Rectal smooth muscle tissue (tissue), 1 donor: ENCODE data around the gene HBQ1.
"Not testable (repeated sequence)": the region's sequence is repeated elsewhere in the genome, so short reads cannot be mapped to it uniquely, and the experiment has no call there.

Experiments
- H3K27ac ChIP-seq: one replicate; pipeline ENCODE4 v1.7.0; 2013; ENCODE audit warnings: low read depth, low read length, inconsistent platforms
- H3K27me3 ChIP-seq: one replicate; pipeline ENCODE4 v1.7.0; 2013; ENCODE audit warnings: low read length; ENCODE audit not compliant: control insufficient read depth, insufficient read depth
- H3K36me3 ChIP-seq: one replicate; pipeline ENCODE4 v1.7.0; 2013; ENCODE audit warnings: low read length; ENCODE audit not compliant: control insufficient read depth, insufficient read depth
- H3K4me1 ChIP-seq: one replicate; pipeline ENCODE4 v1.7.0; 2013; ENCODE audit warnings: low read length; ENCODE audit not compliant: control insufficient read depth, insufficient read depth
- H3K4me3 ChIP-seq: one replicate; pipeline ENCODE4 v1.7.0; 2013; ENCODE audit warnings: low read length
- H3K9ac ChIP-seq: one replicate; pipeline ENCODE4 v1.7.0; 2013; ENCODE audit warnings: low read length

Gene HBQ1

DNA sequence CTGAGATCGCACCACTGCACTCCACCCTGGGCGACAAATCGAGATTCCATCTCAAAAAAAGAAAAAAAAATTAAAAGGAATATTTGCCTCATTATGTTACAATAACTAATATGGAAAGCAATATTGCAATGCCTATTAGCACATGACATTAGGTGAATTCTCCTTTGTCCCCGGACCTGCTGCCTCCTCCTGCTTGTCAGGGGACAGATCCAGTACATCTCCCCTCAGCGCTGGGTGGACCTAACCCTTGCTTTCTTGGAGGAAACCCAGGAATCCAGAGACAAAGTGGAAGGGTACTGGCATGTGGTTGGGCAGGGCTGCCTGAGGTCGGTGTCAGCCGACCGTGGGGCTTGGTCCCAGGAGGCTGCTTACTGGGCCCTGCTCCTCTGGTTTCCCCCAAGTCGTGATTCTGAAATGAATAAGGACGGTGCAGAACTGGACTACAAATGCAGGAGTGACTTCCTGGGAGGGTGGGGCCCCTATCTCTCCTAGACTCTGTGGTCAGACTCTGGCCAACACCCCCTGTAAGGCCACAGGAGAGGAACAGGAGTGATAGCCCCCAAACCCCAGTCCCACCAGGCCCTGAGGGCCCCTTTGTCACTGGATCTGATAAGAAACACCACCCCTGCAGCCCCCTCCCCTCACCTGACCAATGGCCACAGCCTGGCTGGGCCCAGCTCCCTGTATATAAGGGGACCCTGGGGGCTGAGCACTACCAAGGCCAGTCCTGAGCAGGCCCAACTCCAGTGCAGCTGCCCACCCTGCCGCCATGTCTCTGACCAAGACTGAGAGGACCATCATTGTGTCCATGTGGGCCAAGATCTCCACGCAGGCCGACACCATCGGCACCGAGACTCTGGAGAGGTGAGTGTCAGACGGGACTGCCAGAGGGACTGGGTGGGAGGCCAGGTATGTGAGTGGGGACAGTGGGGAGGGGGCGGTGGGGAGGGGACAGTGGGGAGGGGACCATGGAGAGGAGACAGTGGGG lies 27.8 kb upstream of the HBQ1 start, which contains the start of gene HBZ:
Gene HBZ, plus strand, starts transcription at position 504 of the 988 bp plus-strand sequence. Its CDS starts 266 bp downstream, at position 770.
- H3K27me3 ChIP-seq: peaks cover 9% of the 10 kb centered on the region
- peaks cover 5% of the 10 kb centered on the region for H3K4me1 ChIP-seq
- no peak within 1 kb of the TSS for H3K27ac ChIP-seq
- no peak within 1 kb of the TSS for H3K9ac ChIP-seq
- H3K36me3 ChIP-seq: no peaks in the 10 kb centered on the region
- H3K4me3 ChIP-seq: no peak within 1 kb of the TSS

DNA sequence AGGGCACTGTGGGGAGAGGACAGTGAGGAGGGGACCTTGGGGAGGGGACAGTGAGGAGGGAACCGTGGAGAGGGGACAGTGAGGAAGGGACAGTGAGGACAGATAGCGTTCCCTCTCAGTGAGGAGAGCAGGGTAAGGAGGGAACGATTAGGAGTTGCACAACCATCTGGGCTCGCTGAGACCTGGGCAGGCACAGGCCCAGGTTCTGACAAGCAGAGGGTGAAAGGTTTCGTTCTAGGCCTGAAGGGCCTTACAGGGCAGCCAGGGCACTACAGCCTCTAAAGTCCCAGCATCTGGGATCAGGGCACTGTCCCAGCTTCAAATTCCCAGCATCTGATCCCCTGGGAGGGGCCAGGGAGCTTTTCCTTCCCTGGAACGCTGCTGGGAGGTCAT lies 27.1 kb upstream of the HBQ1 start:
- not testable (repeated sequence) for H3K27ac ChIP-seq, H3K4me1 ChIP-seq, H3K9ac ChIP-seq, H3K36me3 ChIP-seq, H3K27me3 ChIP-seq, H3K4me3 ChIP-seq

DNA sequence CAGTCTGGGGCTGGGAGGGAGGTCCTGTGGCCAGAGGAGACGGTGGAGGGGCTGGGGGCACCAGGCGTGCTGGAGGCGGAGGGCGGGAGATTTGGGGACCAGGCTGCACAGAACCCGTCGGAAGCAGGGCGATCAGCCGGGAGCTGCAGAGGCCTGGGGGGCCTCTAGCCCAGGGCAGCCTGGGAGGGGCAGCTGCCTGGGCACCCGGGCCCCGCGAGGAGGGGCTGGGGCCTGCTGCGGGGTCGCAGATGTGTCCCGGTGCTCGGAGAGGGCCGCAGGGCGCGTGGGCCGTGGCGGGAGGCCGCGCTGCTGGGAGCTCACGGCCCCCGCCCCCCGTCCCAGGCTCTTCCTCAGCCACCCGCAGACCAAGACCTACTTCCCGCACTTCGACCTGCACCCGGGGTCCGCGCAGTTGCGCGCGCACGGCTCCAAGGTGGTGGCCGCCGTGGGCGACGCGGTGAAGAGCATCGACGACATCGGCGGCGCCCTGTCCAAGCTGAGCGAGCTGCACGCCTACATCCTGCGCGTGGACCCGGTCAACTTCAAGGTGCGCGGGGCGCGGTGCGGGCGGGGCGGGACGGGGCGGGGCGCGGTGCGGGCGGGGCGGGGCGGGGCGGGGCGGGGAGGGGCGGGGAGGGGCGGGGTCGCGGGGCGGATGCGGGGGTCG lies 26.6 kb upstream of the HBQ1 start:
- not testable (repeated sequence) for H3K27me3 ChIP-seq

DNA sequence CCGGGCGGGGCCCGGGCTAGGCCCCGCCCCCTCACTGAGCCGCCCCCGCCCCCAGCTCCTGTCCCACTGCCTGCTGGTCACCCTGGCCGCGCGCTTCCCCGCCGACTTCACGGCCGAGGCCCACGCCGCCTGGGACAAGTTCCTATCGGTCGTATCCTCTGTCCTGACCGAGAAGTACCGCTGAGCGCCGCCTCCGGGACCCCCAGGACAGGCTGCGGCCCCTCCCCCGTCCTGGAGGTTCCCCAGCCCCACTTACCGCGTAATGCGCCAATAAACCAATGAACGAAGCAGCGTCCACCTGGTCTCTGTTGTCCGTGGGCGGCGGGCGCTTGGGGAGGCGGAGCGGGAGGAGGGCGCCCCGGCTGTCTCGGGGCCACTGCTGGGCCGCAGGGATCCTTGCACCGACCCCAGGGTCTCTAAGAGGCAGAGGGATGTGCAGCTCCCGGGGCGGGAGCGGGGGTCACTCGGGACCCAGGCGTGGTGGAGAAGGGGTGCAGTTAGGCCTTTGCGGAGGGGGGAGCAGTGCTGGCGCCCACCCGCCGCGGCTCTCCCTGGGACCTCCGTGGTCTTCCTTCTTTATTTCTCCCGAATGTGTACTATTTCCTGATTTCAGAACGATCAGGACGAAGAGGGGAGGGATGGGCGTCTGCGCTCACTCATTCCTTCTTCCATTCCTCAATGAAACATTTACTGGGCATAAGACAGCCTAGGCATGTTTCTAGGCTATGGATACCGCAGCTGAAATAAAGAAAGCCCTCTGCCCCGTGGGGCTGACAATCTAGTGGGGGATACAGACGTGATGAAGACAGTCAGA lies 25.8 kb upstream of the HBQ1 start:
- Histone ChIP-seq H3K36me3 (no peaks in the 10 kb centered on the region), H3K4me1 (peaks cover 5% of the 10 kb centered on the region), H3K27me3 (peaks cover 9% of the 10 kb centered on the region), H3K4me3 (peak overlapping the region; percentile 55), H3K27ac (no peak overlapping the region), H3K9ac (no peak overlapping the region)

More for the DNA sequence above, 26.6 kb upstream of the HBQ1 start:
- not testable (repeated sequence) for H3K4me3 ChIP-seq, H3K27ac ChIP-seq, H3K9ac ChIP-seq, H3K4me1 ChIP-seq, H3K36me3 ChIP-seq

DNA sequence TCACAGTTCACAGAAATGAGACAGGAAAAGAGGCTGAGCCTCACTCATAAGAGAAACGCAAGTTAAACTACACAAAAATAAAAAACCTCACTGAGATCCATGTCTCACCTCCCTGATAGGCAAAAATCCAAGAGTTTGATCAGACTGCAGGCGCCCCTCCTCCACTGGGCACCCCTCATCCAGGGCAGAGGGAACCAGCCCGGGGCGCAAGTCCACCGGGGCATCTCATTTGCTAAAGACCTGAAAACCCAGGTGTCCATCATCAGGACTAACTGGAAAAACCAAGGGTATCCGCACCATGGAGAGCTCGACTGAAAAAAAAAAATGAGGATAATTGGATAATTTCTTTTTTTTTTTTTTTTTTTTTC lies 25.2 kb upstream of the HBQ1 start:
- Histone ChIP-seq H3K27me3 (peaks cover 9% of the 10 kb centered on the region), H3K4me1 (peaks cover 5% of the 10 kb centered on the region), H3K9ac (no peak overlapping the region), H3K36me3 (no peaks in the 10 kb centered on the region), H3K4me3 (no peak overlapping the region), H3K27ac (no peak overlapping the region)

DNA sequence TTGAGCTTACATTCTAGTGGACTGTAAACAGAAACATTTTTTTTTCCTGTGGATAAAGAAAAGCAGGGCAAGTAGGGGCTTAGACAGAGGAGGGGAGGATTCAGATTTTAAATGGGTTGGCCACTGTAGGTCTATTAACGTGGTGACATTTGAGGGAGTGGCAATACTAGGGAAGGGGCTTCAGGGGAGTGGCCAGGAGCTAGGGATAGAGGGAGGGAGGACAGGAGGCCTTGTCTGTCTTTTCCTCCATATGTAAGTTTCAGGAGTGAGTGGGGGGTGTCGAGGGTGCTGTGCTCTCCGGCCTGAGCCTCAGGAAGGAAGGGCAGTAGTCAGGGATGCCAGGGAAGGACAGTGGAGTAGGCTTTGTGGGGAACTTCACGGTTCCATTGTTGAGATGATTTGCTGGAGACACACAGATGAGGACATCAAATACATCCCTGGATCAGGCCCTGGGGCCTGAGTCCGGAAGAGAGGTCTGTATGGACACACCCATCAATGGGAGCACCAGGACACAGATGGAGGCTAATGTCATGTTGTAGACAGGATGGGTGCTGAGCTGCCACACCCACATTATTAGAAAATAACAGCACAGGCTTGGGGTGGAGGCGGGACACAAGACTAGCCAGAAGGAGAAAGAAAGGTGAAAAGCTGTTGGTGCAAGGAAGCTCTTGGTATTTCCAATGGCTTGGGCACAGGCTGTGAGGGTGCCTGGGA lies 21.0 kb upstream of the HBQ1 start:
- Histone ChIP-seq H3K36me3 (no peaks in the 10 kb centered on the region), H3K27ac (no peak overlapping the region), H3K4me3 (no peak overlapping the region), H3K9ac (no peak overlapping the region), H3K27me3 (peaks cover 8% of the 10 kb centered on the region), H3K4me1 (peaks cover 5% of the 10 kb centered on the region)

DNA sequence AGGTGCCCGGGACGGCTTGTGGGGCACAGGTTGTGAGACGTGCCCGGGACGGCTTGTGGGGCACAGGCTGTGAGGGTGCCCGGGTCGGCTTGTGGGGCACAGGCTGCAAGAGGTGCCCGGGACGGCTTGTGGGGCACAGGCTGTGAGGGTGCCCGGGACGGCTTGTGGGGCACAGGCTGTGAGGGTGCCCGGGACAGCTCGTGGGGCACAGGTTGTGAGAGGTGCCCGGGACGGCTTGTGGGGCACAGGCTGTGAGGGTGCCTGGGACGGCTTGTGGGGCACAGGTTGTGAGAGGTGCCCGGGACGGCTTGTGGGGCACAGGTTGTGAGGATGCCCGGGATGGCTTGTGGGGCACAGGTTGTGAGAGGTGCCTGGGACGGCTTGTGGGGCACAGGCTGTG lies 20.0 kb upstream of the HBQ1 start:
- H3K27ac ChIP-seq, H3K36me3 ChIP-seq, H3K4me1 ChIP-seq, H3K9ac ChIP-seq, H3K4me3 ChIP-seq, H3K27me3 ChIP-seq: not testable (repeated sequence)

DNA sequence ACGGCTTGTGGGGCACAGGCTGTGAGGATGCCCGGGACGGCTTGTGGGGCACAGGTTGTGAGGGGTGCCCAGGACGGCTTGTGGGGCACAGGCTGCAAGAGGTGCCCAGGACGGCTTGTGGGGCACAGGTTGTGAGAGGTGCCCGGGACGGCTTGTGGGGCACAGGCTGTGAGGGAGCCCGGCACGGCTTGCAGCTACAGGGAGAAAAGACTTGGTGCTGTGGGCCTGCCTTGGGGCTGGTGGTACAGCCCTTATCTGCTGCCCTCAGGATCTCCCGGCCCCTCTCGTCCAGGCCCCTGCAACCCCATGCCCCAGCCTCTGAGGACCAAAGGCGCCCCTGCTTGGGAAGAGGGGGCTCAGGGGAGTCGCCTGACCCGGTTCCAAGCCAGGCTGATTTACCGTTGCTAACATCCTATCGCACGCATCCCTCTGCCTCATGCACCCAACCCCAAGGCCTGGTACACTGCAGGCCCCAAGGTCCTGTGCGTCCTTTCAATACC lies 19.5 kb upstream of the HBQ1 start:
- H3K4me3 ChIP-seq: no peak overlapping the region
- H3K27ac ChIP-seq: no peak overlapping the region
- H3K36me3 ChIP-seq: no peaks in the 10 kb centered on the region
- peaks cover 8% of the 10 kb centered on the region for H3K27me3 ChIP-seq
- no peak overlapping the region for H3K9ac ChIP-seq
- H3K4me1 ChIP-seq: no peaks in the 10 kb centered on the region

DNA sequence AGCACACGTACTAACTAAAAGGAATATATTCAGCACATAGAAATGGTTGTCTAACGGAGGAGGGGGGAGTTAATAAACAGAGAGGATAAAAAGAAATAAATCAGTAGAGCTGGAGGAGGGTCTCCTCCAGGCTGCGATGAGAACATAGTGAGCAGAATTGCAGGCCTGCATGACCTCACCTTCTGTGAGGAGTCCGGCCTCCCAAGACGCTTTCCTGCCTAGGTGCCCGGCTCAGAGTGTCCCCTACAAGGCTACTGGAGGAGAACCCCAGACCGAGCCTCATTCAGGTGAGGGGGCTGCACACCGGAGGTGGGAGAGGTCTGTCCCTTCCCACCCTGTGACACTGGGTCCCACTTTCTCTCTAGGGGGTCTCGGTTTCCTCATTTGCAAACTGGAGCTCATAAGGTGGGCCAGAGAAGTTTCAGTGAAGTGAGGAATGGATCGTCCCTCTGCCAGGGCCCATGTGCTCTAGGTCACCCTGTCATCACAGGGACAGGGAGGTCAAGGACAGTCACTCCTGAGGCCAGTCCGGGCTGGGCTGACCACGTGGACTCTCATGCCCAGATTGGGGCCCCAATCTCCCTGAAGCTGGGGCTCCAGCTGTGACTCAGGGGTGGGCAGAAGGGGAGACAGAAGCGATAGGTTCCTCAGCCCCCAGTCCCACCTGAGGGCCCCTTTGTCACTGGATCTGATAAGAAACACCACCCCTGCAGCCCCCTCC lies 17.8 kb upstream of the HBQ1 start:
- Histone ChIP-seq H3K9ac (no peak overlapping the region), H3K36me3 (no peaks in the 10 kb centered on the region), H3K4me1 (no peaks in the 10 kb centered on the region), H3K4me3 (no peak overlapping the region), H3K27ac (no peak overlapping the region), H3K27me3 (peaks cover 22% of the 10 kb centered on the region)

DNA sequence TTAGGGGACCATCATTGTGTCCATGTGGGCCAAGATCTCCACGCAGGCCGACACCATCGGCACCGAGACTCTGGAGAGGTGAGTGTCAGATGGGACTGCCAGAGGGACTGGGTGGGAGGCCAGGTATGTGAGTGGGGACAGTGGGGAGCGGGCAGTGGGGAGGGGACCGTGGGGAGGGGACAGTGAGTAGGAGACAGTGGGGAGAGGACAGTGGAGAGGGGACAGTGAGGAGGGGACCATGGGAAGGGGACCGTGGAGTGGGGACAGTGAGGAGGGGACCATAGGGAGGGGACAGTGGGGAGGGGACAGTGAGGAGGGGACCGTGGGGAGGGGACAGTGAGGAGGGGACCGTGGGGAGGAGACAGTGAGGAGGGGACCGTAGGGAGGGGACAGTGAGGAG lies 17.1 kb upstream of the HBQ1 start:
- not testable (repeated sequence) for H3K4me3 ChIP-seq, H3K4me1 ChIP-seq, H3K27ac ChIP-seq, H3K36me3 ChIP-seq, H3K9ac ChIP-seq
- H3K27me3 ChIP-seq: peaks cover 25% of the 10 kb centered on the region

DNA sequence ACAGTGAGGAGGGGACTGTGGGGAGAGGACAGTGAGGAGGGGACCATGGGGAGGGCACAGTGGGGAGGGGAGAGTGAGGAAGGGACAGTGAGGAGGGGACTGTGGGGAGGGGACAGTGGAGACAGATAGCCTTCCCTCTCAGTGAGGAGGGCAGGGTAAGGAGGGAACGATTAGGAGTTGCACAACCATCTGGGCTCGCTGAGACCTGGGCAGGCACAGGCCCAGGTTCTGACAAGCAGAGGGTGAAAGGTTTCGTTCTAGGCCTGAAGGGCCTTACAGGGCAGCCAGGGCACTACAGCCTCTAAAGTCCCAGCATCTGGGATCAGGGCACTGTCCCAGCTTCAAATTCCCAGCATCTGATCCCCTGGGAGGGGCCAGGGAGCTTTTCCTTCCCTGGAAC lies 16.6 kb upstream of the HBQ1 start:
- not testable (repeated sequence) for H3K4me3 ChIP-seq, H3K36me3 ChIP-seq, H3K27ac ChIP-seq, H3K4me1 ChIP-seq, H3K9ac ChIP-seq
- H3K27me3 ChIP-seq: peaks cover 27% of the 10 kb centered on the region
